ENCODE results near the gene BCL7A.
"Not testable (repeated sequence)": the region's sequence is repeated elsewhere in the genome, so short reads cannot be mapped to it uniquely, and the experiment has no call there.

Gene BCL7A

DNA sequence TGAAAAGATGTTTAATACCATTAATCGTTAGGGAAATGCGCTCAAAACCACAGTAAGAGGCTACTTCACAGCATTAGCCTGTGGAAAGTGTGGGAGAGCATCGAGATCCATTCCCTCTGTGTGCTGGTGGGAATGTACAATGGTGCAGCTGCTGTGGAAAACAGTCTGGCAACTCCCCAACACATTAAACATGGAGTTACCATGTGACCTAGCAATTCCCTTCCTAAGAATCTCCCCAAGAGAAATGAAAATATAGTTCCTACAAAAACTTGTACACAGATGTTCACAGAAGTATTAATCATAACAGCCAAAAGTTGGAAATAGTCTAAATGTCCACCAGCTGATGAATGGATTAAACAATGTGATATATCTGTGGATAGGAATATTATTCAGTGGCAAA, 80.6 kb downstream of the BCL7A start:
- DNase-seq (ENCODE audit: low read depth, low spot score), result no peak
- Histone ChIP-seq H3K9me3 (ENCODE audit: low read depth, low read length) (no peaks in the 10 kb centered on the region), H3K4me3 (no peak overlapping the region), H3K27ac (no peak overlapping the region), H3K9ac (ENCODE audit: insufficient read length) (no peak overlapping the region), H3K36me3 (ENCODE audit: insufficient read depth, low read length) (no peaks in the 10 kb centered on the region)
- TF ChIP-seq EZH2 (IDR thresholded peaks at IDR 0.05) (no peak), POLR2AphosphoS5 (IDR thresholded peaks at IDR 0.05; ENCODE audit: borderline replicate concordance, low read depth, low read length) (no peak), FOXP2 (optimal IDR thresholded peaks at IDR 0.05; ENCODE audit: control extremely low read depth, extremely low read length, insufficient read depth) (no peak)

- Histone ChIP-seq H3K27ac (no peak overlapping the region), H3K9ac (ENCODE audit: insufficient read length) (no peak overlapping the region), H3K4me3 (no peak overlapping the region), H3K36me3 (ENCODE audit: insufficient read depth, low read length) (no peaks in the 10 kb centered on the region), H3K9me3 (ENCODE audit: low read depth, low read length) (no peaks in the 10 kb centered on the region)
- DNase-seq (ENCODE audit: low read depth, low spot score), result no peak
- no peak for TF ChIP-seq EZH2 (IDR thresholded peaks at IDR 0.05)
- no peak for TF ChIP-seq FOXP2 (optimal IDR thresholded peaks at IDR 0.05; ENCODE audit: control extremely low read depth, extremely low read length, insufficient read depth)
- TF ChIP-seq POLR2AphosphoS5 (IDR thresholded peaks at IDR 0.05; ENCODE audit: borderline replicate concordance, low read depth, low read length), result no peak
These were observed 83.2 kb downstream of the BCL7A start for GRCh38 chr12:122104844-122105243.

DNA sequence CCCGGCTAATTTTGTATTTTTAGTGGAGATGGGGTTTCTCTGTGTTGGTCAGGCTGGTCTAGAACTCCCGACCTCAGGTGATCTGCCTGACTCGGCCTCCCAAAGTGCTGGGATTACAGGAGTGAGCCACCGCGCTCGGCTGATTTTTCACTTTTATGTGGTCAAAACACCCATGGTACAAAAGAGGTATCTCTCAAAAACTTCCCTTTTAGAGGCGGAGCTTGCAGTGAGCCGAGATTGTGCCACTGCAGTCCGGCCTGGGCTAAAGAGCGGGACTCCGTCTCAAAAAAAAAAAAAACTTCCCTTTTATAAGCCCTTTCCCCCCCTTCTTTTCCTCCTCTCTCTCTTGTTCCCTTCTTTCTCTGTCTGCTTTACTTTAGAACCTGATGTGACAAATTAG, 83.8 kb downstream of the BCL7A start:
- not testable (repeated sequence) for H3K9me3 ChIP-seq (ENCODE audit: low read depth, low read length); DNase-seq (ENCODE audit: low read depth, low spot score); H3K4me3 ChIP-seq; H3K9ac ChIP-seq (ENCODE audit: insufficient read length); H3K27ac ChIP-seq; H3K36me3 ChIP-seq (ENCODE audit: insufficient read depth, low read length)

DNA sequence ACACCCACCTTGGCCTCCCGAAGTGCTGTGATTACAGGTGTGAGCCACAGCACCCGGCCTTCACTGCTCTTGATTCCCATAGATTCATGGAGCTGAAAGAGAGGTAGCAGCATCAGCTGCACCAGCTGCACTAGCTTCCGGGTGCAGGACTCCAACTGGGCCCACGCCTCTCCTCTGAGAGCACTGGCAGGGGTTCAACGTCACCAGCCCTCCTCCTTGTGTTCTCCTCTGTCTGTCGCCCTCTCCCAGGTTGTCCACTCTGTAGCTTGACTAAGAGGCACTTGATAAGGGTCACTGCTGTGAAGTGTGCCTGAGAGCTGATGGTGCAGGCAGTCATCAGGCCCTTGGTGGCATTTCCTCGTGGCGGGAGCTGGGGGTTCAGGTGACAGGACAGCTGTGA, 85.2 kb downstream of the BCL7A start:
- Histone ChIP-seq H3K9ac (ENCODE audit: insufficient read length) (no peak overlapping the region), H3K36me3 (ENCODE audit: insufficient read depth, low read length) (no peaks in the 10 kb centered on the region), H3K4me3 (no peak overlapping the region), H3K9me3 (ENCODE audit: low read depth, low read length) (no peaks in the 10 kb centered on the region), H3K27ac (no peak overlapping the region)
- no peak for DNase-seq (ENCODE audit: low read depth, low spot score)
- TF ChIP-seq EZH2 (IDR thresholded peaks at IDR 0.05) (no peak), POLR2AphosphoS5 (IDR thresholded peaks at IDR 0.05; ENCODE audit: borderline replicate concordance, low read depth, low read length) (no peak), FOXP2 (optimal IDR thresholded peaks at IDR 0.05; ENCODE audit: control extremely low read depth, extremely low read length, insufficient read depth) (no peak)

DNA sequence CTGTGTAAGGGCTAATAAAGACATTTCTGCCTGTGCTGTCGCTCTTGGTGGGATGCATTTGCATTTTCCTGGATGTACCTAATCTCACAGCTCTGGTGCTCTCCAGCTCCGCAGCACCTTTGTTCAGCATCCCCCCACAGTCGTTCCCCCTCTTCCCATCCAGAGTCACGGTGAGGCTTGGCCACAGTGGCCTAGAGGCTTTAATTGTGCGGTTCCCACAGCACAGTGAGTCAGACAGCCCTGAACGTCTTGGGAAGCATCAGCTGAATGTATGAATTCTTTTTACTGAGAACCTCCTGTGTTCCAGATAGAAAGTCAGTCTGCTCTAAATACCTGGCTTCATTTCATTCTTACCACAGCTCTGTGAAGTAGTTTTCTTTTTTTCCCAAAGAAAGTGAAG, 85.6 kb downstream of the BCL7A start:
- no peaks in the 10 kb centered on the region for H3K9me3 ChIP-seq (ENCODE audit: low read depth, low read length)
- H3K36me3 ChIP-seq (ENCODE audit: insufficient read depth, low read length), result no peaks in the 10 kb centered on the region
- H3K9ac ChIP-seq (ENCODE audit: insufficient read length), result no peak overlapping the region
- no peak for DNase-seq (ENCODE audit: low read depth, low spot score)
- no peak for TF ChIP-seq POLR2AphosphoS5 (IDR thresholded peaks at IDR 0.05; ENCODE audit: borderline replicate concordance, low read depth, low read length)
- no peak for TF ChIP-seq FOXP2 (optimal IDR thresholded peaks at IDR 0.05; ENCODE audit: control extremely low read depth, extremely low read length, insufficient read depth)
- no peak for TF ChIP-seq EZH2 (IDR thresholded peaks at IDR 0.05)
- no peak overlapping the region for H3K27ac ChIP-seq
- no peak overlapping the region for H3K4me3 ChIP-seq

GRCh38 chr12:122111089-122111641, 89.5 kb downstream of the BCL7A start:
- no peaks in the 10 kb centered on the region for H3K9me3 ChIP-seq (ENCODE audit: low read depth, low read length)
- H3K4me3 ChIP-seq, result no peak overlapping the region
- no peaks in the 10 kb centered on the region for H3K36me3 ChIP-seq (ENCODE audit: insufficient read depth, low read length)
- no peak overlapping the region for H3K27ac ChIP-seq
- H3K9ac ChIP-seq (ENCODE audit: insufficient read length), result no peak overlapping the region
- no peak for DNase-seq (ENCODE audit: low read depth, low spot score)
- TF ChIP-seq POLR2AphosphoS5 (IDR thresholded peaks at IDR 0.05; ENCODE audit: borderline replicate concordance, low read depth, low read length) (no peak), EZH2 (IDR thresholded peaks at IDR 0.05) (no peak), FOXP2 (optimal IDR thresholded peaks at IDR 0.05; ENCODE audit: control extremely low read depth, extremely low read length, insufficient read depth) (no peak)

All from SK-N-MC (cell line).